CD14-positive monocyte (primary cell): ENCODE data around the gene OSBPL8. TPM values are rescaled to one million over a fixed set of nuclear protein-coding genes. Genes with fewer than 3 reads are reported as not detected.

Experiments used
- DNase-seq, 3 donors: peaks; one replicate each; pipeline ENCODE4 v3.0.0-alpha.2; 2011 to 2022
- H2AFZ ChIP-seq: 2 replicates; pipeline ENCODE4 v1.6.0; 2012; ENCODE audit warnings: mild to moderate bottlenecking, low read depth, low read length, inconsistent platforms; ENCODE audit not compliant: insufficient read depth, poor library complexity, severe bottlenecking
- H3K27ac ChIP-seq, 2 donors: 1 replicate in 1 of 2; 2 replicates in 1 of 2; pipeline ENCODE4 v1.5.1; 2012 to 2013; ENCODE audit warnings: low read length in 2 of 2, control low read depth in 1 of 2, inconsistent platforms in 1 of 2, low read depth in 1 of 2, mild to moderate bottlenecking in 1 of 2
- H3K27me3 ChIP-seq, 2 donors: one replicate each; pipeline versions ENCODE4 v1.6.0 to v1.6.1; 2011 to 2013; ENCODE audit warnings: low read length in 2 of 2; ENCODE audit not compliant: control insufficient read depth in 2 of 2, insufficient read depth in 2 of 2
- H3K36me3 ChIP-seq, 2 donors: replicated peaks in 1 of 2; 1 replicate in 1 of 2; 2 replicates in 1 of 2; pipeline versions ENCODE4 v1.5.1 to v1.6.1; 2012 to 2013; ENCODE audit warnings: low read length in 2 of 2, control low read depth in 1 of 2, inconsistent platforms in 1 of 2, mild to moderate bottlenecking in 1 of 2; ENCODE audit not compliant: insufficient read depth in 2 of 2, control insufficient read depth in 1 of 2
- H3K4me1 ChIP-seq, 2 donors: 1 replicate in 1 of 2; 2 replicates in 1 of 2; pipeline versions ENCODE4 v1.5.1 to v1.6.1; 2012 to 2013; ENCODE audit warnings: low read length in 2 of 2, control low read depth in 1 of 2, inconsistent platforms in 1 of 2, mild to moderate bottlenecking in 1 of 2, moderate library complexity in 1 of 2; ENCODE audit not compliant: insufficient read depth in 2 of 2, control insufficient read depth in 1 of 2
- H3K4me2 ChIP-seq: replicated peaks from 2 replicates; pipeline ENCODE3; 2012; ENCODE audit warnings: low read length, moderate library complexity, mild to moderate bottlenecking; ENCODE audit not compliant: poor library complexity, severe bottlenecking; ENCODE audit errors: extremely low read depth
- H3K4me3 ChIP-seq, 3 experiments: fragments of 200-600 bp in 1 of 3; sonication (generic) in 1 of 3; replicated peaks in 1 of 3; 1 replicate in 2 of 3; 2 replicates in 1 of 3; pipeline ENCODE4 v1.5.1; 2011 to 2013; ENCODE audit warnings: low read length in 3 of 3, mild to moderate bottlenecking in 3 of 3, control low read depth in 2 of 3, low read depth in 2 of 3, inconsistent platforms in 1 of 3, moderate library complexity in 1 of 3
- H3K79me2 ChIP-seq: 2 replicates; pipeline ENCODE4 v1.6.0; 2012; ENCODE audit warnings: mild to moderate bottlenecking, control low read depth, inconsistent platforms, low read length, moderate library complexity; ENCODE audit not compliant: insufficient read depth
- H3K9ac ChIP-seq: 2 replicates; pipeline ENCODE4 v1.6.0; 2017; ENCODE audit warnings: low read length, mild to moderate bottlenecking; ENCODE audit not compliant: insufficient read depth, poor library complexity, severe bottlenecking
- H3K9me3 ChIP-seq, 2 donors: replicated peaks in 1 of 2; 1 replicate in 1 of 2; 2 replicates in 1 of 2; pipeline versions ENCODE4 v1.5.1 to v1.6.1; 2012 to 2013; ENCODE audit warnings: low read length in 2 of 2, control low read depth in 1 of 2; ENCODE audit not compliant: control insufficient read depth in 1 of 2, insufficient read depth in 1 of 2
- H4K20me1 ChIP-seq: 2 replicates; pipeline ENCODE4 v1.6.0; 2012; ENCODE audit warnings: mild to moderate bottlenecking, low read length, control low read depth, moderate library complexity; ENCODE audit not compliant: insufficient read depth
- H3K27ac Mint-ChIP-seq, 7 donors: one replicate each; pipeline ENCODE4 v1.8.0; 2020; ENCODE audit warnings: mild to moderate bottlenecking in 7 of 7, mixed read lengths in 7 of 7, moderate library complexity in 6 of 7, inconsistent platforms in 2 of 7
- H3K27me3 Mint-ChIP-seq, 3 donors: one replicate each; pipeline ENCODE4 v1.8.0; 2021 to 2022; ENCODE audit warnings: low read depth in 3 of 3, mild to moderate bottlenecking in 3 of 3, mixed read lengths in 3 of 3, moderate library complexity in 3 of 3, inconsistent platforms in 1 of 3
- H3K36me3 Mint-ChIP-seq, 2 donors: one replicate each; pipeline ENCODE4 v1.8.0; 2020; ENCODE audit warnings: mixed read lengths in 2 of 2, inconsistent platforms in 1 of 2, mild to moderate bottlenecking in 1 of 2
- H3K4me1 Mint-ChIP-seq: one replicate; pipeline ENCODE4 v1.8.0; 2020; ENCODE audit warnings: mild to moderate bottlenecking, mixed read lengths
- H3K4me3 Mint-ChIP-seq, 2 donors: one replicate each; pipeline ENCODE4 v1.8.0; 2020; ENCODE audit warnings: mild to moderate bottlenecking in 2 of 2, mixed read lengths in 2 of 2, moderate library complexity in 1 of 2
- H3K9me3 Mint-ChIP-seq, 7 donors: one replicate each; pipeline ENCODE4 v1.8.0; 2020 to 2022; ENCODE audit warnings: mixed read lengths in 7 of 7, mild to moderate bottlenecking in 6 of 7, moderate library complexity in 6 of 7, inconsistent platforms in 2 of 7
- CTCF ChIP-seq: fragments of 200-600 bp; IDR thresholded peaks from one replicate; pipeline ENCODE4 v1.8.0; 2022; ENCODE audit warnings: antibody characterized with exemption, mild to moderate bottlenecking
- WGBS: methylation state at CpG from one replicate; pipeline ENCODE4 v1.1.5; 2013; ENCODE audit warnings: missing lambda C conversion rate; ENCODE audit not compliant: insufficient coverage; 5-methylcytosine and 5-hydroxymethylcytosine counted together
- intact Hi-C, 2 donors: fragments of 100-400 bp; cut with micrococcal nuclease; formaldehyde crosslinking; loops; one replicate each; pipeline versions ENCODE4 v1.15.0 to v1.15.1; 2023
- polyA plus RNA-seq, 3 donors: library from polyadenylated mRNA; depleted of rRNA in 1 of 3; unstranded in 2 of 3; stranded (reverse) in 1 of 3; fragments of 300-500 nt in 2 of 3; fragments of >200 nt in 1 of 3; fragmentation: Illumina TruSeq in 2 of 3; gene quantifications; 1 replicate in 2 of 3; 2 replicates in 1 of 3; pipeline ENCODE4 v1.2.3, GENCODE V29; 2012 to 2021

The OSBPL8 gene
- polyA plus RNA-seq, 3 donors = 25.3 to 167 (median 147) TPM

- Histone ChIP-seq H3K27me3 (no peaks in the 10 kb centered on the region), H3K4me2 (no peak overlapping the region), H3K79me2 (peaks cover 100% of the 10 kb centered on the region), H3K36me3 (no peaks in the 10 kb centered on the region), H3K9ac (no peak overlapping the region), H4K20me1 (peaks cover 100% of the 10 kb centered on the region), H3K27ac (peak overlapping the region in 1 of 2 donors; percentile 74), H3K4me3 (no peak overlapping the region), H3K9me3 (no peaks in the 10 kb centered on the region), H3K4me1 (peaks cover 12 to 21% of the 10 kb centered on the region in 2 donors), H2AFZ (no peak overlapping the region)
- WGBS = 100% methylated on average over 2 of the region's 4 CpGs
- intact Hi-C loops = no loop called here
- DNase-seq = no peak
- H3K27ac Mint-ChIP-seq = peak overlapping the region in 1 of 7 donors; percentile 21
- peaks cover 38% of the 10 kb centered on the region for H3K4me1 Mint-ChIP-seq
- TF ChIP-seq CTCF = no peak
- peaks cover 0 to 5% of the 10 kb centered on the region in 2 donors for H3K36me3 Mint-ChIP-seq
- no peaks in the 10 kb centered on the region for H3K9me3 Mint-ChIP-seq
- no peak overlapping the region for H3K4me3 Mint-ChIP-seq
- no peaks in the 10 kb centered on the region for H3K27me3 Mint-ChIP-seq
These were observed 15.7 kb downstream of the OSBPL8 start for GRCh38 chr12:76543813-76544347.

GRCh38 chr12:76542908-76543307 lies 16.7 kb downstream of the OSBPL8 start:
- Mint-ChIP-seq H3K9me3 (no peaks in the 10 kb centered on the region), H3K27ac (peak overlapping the region; percentile 50 to 71 (median 66)), H3K4me1 (peaks cover 28% of the 10 kb centered on the region), H3K27me3 (no peaks in the 10 kb centered on the region), H3K36me3 (peaks cover 0 to 2% of the 10 kb centered on the region in 2 donors), H3K4me3 (peak overlapping the region; percentile 21 to 71)
- WGBS = no CpG with 5 or more reads among the region's 5 CpGs
- peak overlapping the region in 1 of 2 donors; percentile 74 for H3K27ac ChIP-seq
- no peaks in the 10 kb centered on the region for H3K36me3 ChIP-seq
- intact Hi-C loops = no loop called here
- no peak overlapping the region for H3K9ac ChIP-seq
- H3K9me3 ChIP-seq = no peaks in the 10 kb centered on the region
- H3K4me1 ChIP-seq = peaks cover 12 to 21% of the 10 kb centered on the region in 2 donors
- H3K27me3 ChIP-seq = no peaks in the 10 kb centered on the region
- peaks cover 100% of the 10 kb centered on the region for H3K79me2 ChIP-seq
- H4K20me1 ChIP-seq = peaks cover 100% of the 10 kb centered on the region
- DNase-seq = peak in 2 of 3 donors; percentile 31 to 47
- no peak overlapping the region for H2AFZ ChIP-seq
- H3K4me2 ChIP-seq = peak overlapping the region; percentile 77
- peak overlapping the region; percentile 12 to 58 (median 43) for H3K4me3 ChIP-seq
- no peak for TF ChIP-seq CTCF
